ENCODE measurements around the gene SEC23B. TPM values are rescaled to one million over a fixed set of nuclear protein-coding genes. Genes with fewer than 3 reads are reported as not detected.

The SEC23B gene
- total and polyA plus RNA-seq, 4 donors, result 12.8 to 54.3 (median 34.8) TPM

DNA sequence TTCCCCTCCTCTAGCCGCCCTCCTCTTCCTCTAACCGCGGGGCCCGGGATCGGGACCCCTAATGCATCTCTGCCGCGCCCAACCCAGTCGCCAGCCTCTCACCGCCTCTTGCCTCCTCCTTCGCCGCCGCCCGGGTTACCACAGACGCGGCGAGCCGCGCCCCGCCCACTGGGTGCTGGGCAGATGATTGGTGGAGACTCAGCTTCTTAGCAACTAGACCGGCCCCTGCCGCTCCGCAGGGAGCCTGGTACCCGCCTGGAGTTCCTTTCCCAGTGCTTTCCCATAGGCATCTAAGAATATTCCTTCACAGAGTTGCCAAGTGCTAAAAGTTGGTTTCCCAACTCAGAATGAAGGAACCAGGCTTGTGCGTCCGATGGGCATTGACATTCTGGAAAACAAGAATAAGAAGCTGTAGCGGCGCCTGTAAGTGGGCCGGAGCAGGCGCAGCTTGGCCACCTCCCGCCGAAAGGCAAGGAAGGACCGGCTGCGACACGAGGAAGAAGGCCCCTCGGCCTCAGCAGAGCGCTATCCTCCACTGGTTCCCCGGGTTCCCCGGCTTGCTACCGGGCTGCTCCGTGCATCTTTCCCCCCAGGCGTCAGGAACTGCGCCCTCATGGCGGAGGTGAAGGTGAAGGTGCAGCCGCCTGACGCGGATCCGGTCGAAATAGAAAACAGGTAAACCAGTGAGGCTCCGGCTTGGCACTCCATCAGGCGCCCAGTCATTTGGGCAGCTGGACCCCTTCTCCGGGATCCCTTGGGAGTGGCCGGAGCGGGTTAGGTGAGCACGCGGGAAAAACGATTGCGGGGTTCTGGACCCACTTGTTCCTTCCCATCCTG lies 40.6 kb upstream of the SEC23B start, which contains the start of the genes DZANK1 and POLR3F:
DZANK1 (minus strand) TSS at position 137 of the 837 bp plus-strand sequence. CDS start 1,672 bp downstream, outside the sequence.
POLR3F (plus strand) TSS at position 497 of the 837 bp plus-strand sequence; CDS start at position 614, 117 bp downstream.
- H3K36me3 ChIP-seq (ENCODE audit: control insufficient read depth in 4 of 4, insufficient read depth in 3 of 4, low read depth in 1 of 4, low read length in 3 of 4), result peaks cover 0 to 5% (median 2%) of the 10 kb centered on the region in 4 donors
- TF ChIP-seq, protein P1, sequence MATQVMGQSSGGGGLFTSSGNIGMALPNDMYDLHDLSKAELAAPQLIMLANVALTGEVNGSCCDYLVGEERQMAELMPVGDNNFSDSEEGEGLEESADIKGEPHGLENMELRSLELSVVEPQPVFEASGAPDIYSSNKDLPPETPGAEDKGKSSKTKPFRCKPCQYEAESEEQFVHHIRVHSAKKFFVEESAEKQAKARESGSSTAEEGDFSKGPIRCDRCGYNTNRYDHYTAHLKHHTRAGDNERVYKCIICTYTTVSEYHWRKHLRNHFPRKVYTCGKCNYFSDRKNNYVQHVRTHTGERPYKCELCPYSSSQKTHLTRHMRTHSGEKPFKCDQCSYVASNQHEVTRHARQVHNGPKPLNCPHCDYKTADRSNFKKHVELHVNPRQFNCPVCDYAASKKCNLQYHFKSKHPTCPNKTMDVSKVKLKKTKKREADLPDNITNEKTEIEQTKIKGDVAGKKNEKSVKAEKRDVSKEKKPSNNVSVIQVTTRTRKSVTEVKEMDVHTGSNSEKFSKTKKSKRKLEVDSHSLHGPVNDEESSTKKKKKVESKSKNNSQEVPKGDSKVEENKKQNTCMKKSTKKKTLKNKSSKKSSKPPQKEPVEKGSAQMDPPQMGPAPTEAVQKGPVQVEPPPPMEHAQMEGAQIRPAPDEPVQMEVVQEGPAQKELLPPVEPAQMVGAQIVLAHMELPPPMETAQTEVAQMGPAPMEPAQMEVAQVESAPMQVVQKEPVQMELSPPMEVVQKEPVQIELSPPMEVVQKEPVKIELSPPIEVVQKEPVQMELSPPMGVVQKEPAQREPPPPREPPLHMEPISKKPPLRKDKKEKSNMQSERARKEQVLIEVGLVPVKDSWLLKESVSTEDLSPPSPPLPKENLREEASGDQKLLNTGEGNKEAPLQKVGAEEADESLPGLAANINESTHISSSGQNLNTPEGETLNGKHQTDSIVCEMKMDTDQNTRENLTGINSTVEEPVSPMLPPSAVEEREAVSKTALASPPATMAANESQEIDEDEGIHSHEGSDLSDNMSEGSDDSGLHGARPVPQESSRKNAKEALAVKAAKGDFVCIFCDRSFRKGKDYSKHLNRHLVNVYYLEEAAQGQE (IDR thresholded peaks at IDR 0.05), result no peak
- peak; percentile 69 for TF ChIP-seq SP1 (IDR thresholded peaks at IDR 0.05)
- no peak for TF ChIP-seq HNF4G (IDR thresholded peaks at IDR 0.05)
- peak in 1 of 2 donors; percentile 17 for TF ChIP-seq RXRA (IDR thresholded peaks at IDR 0.05)
- no peak for TF ChIP-seq FOXA2 (IDR thresholded peaks at IDR 0.05)
- TF ChIP-seq TAF1 (conservative IDR thresholded peaks at IDR 0.05), result no peak
- TF ChIP-seq EGR1 (IDR thresholded peaks at IDR 0.05; ENCODE audit: low read depth in 2 of 2), result no peak
- TF ChIP-seq, protein P2, sequence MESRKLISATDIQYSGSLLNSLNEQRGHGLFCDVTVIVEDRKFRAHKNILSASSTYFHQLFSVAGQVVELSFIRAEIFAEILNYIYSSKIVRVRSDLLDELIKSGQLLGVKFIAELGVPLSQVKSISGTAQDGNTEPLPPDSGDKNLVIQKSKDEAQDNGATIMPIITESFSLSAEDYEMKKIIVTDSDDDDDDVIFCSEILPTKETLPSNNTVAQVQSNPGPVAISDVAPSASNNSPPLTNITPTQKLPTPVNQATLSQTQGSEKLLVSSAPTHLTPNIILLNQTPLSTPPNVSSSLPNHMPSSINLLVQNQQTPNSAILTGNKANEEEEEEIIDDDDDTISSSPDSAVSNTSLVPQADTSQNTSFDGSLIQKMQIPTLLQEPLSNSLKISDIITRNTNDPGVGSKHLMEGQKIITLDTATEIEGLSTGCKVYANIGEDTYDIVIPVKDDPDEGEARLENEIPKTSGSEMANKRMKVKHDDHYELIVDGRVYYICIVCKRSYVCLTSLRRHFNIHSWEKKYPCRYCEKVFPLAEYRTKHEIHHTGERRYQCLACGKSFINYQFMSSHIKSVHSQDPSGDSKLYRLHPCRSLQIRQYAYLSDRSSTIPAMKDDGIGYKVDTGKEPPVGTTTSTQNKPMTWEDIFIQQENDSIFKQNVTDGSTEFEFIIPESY (IDR thresholded peaks at IDR 0.05), result peak; percentile 76
- peak in 1 of 2 donors; percentile 63 for TF ChIP-seq GABPA (IDR thresholded peaks at IDR 0.05 in 1 of 2, conservative IDR thresholded peaks at IDR 0.05 in 1 of 2)
- TF ChIP-seq HNF4A (conservative IDR thresholded peaks at IDR 0.05), result peak in 1 of 2 donors; percentile 18
- no peak for TF ChIP-seq JUND (IDR thresholded peaks at IDR 0.05)
- peak; percentile 14 to 37 for TF ChIP-seq RAD21 (IDR thresholded peaks at IDR 0.05)
- TF ChIP-seq, protein P3, sequence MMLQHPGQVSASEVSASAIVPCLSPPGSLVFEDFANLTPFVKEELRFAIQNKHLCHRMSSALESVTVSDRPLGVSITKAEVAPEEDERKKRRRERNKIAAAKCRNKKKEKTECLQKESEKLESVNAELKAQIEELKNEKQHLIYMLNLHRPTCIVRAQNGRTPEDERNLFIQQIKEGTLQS (IDR thresholded peaks at IDR 0.05), result no peak
- peak; percentile 10 for TF ChIP-seq FOXA1 (IDR thresholded peaks at IDR 0.05)
- TF ChIP-seq NR2F2 (IDR thresholded peaks at IDR 0.05), result peak; percentile 32
- TF ChIP-seq YY1 (IDR thresholded peaks at IDR 0.05), result peak; percentile 78
- TF ChIP-seq, protein P4, sequence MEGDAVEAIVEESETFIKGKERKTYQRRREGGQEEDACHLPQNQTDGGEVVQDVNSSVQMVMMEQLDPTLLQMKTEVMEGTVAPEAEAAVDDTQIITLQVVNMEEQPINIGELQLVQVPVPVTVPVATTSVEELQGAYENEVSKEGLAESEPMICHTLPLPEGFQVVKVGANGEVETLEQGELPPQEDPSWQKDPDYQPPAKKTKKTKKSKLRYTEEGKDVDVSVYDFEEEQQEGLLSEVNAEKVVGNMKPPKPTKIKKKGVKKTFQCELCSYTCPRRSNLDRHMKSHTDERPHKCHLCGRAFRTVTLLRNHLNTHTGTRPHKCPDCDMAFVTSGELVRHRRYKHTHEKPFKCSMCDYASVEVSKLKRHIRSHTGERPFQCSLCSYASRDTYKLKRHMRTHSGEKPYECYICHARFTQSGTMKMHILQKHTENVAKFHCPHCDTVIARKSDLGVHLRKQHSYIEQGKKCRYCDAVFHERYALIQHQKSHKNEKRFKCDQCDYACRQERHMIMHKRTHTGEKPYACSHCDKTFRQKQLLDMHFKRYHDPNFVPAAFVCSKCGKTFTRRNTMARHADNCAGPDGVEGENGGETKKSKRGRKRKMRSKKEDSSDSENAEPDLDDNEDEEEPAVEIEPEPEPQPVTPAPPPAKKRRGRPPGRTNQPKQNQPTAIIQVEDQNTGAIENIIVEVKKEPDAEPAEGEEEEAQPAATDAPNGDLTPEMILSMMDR (IDR thresholded peaks at IDR 0.05; ENCODE audit: low read depth, low read length, missing input control), result no peak
- TF ChIP-seq, protein P5, sequence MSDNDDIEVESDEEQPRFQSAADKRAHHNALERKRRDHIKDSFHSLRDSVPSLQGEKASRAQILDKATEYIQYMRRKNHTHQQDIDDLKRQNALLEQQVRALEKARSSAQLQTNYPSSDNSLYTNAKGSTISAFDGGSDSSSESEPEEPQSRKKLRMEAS (IDR thresholded peaks at IDR 0.05), result peak; percentile 66
- no peaks in the 10 kb centered on the region for H3K27me3 ChIP-seq (ENCODE audit: control insufficient read depth in 4 of 4, insufficient read depth in 4 of 4, low read length in 3 of 4)
- under 1% methylated on average over 57 of the region's 57 CpGs for WGBS
- DNase-seq (ENCODE audit: low spot score), result peak; percentile 96
- H3K27ac ChIP-seq (ENCODE audit: low read depth in 1 of 2, low read length in 2 of 2), result peak within 1 kb of the TSS; percentile 81 to 93
- H3K4me1 ChIP-seq (ENCODE audit: control insufficient read depth in 4 of 4, insufficient read depth in 4 of 4, low read length in 3 of 4), result peaks cover 3 to 26% (median 20%) of the 10 kb centered on the region in 4 donors
- peak within 1 kb of the TSS; percentile 79 to 96 (median 95) for H3K4me3 ChIP-seq (ENCODE audit: low read depth in 1 of 3, low read length in 3 of 3)
- H3K9ac ChIP-seq (ENCODE audit: low read depth in 1 of 2, low read length in 2 of 2), result peak within 1 kb of the TSS; percentile 82 to 89
- no peaks in the 10 kb centered on the region for H3K9me3 ChIP-seq (ENCODE audit: control insufficient read depth in 4 of 4, low read length in 3 of 4)
